Measurements from ENCODE around the gene FZD8.

The FZD8 gene

DNA sequence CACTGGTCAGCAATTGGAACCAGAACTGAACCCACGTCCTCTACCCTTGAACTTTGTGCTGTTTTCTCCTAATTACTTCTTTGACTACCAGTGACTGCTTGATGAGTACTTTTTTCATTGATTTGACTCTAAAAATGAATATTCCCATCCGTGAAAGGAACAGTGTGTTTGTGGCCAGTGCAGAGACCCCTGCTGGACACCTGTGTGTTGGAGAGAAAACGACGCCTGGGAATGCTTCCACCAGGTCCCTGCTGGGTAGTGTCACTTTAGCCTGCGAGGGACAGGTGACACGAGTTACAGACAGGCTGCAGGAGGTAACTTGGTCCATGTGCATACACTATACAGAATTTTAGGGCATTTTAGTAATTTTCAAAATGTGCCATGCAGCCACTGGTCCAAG, 43.7 kb downstream of the FZD8 start:
- no peak for DNase-seq

DNA sequence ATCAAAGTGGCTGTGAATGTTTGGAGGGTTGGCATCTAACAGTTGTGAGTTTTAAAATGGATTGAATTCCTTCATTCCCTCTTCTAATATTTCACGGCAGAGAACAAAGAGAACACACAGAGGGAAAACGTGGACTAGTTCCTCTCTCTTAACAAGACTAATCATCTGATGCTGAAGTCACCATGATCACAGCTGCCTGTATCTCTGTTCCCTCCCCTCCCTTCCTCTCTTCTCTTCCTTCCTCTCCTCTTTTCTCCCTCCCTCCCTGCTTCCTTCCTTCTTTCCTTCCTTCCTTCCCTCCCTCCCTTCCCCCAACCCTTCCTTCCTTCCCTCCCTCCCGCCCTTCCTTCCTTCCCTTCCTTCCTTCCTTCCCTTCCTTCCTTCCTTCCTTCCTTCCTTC, 47.0 kb downstream of the FZD8 start:
- DNase-seq, result no peak

DNA sequence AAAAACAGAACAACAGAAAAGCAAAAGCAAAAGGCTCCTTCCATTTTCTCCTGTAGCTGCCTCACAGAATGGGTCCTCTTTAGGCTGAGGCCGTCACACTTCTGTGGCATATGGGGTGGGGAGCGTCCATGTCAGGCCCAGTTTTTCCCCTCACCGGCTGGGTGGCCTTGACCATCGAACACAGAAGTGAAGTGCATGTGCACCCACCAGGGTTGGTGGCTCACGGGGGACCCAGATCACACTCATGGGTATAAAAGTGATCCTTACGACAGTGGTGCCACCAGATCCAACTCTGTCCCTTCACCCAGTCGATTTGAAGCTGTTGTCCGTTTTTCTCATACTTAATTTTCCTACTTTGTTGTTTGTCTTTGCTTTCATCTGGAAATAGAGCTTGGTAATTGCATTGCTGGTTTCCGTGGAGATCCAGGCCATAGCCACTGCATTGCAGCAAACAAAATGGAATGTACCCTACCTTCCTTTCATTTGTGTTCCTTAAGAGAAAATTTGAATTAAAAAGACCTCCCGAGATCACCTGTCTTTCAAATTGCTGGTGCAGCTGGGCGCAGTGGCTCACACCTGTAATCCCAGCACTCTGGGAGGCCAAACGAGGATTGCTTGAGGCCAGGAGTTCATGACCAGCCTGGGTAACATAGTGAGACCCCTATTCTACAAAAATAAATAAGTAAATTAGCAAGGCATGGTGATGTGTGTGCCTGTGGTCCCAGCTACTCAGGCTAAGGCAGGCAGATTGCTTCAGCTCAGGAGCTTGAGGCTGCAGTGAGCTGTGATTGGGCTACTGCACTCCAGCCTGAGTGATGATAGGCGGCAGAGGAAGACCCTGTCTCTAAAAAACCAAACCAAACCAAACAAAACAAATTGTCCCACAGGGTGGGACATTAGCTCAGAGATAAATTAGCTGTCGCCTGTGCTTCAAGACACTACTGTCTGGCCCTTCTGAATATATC, 47.7 kb downstream of the FZD8 start:
- no peak for DNase-seq

DNA sequence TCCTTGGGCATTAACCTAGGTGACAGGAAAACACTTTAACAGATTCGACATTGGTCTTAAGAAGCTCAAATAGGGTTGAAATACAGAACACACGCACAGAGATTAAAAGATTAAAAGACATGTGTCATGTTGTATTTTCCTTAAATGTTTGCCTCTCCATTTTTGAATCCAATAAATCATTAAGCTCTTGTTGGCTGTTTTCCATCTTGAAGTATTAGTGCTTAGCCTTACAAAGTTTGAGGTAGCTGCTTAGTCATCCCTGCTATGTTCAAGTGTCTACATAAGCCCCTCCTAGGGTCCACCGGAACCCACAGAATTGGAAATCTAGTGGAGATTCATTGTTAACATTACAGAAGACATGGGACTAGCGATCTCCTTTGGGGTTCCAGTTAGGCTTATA, 49.7 kb downstream of the FZD8 start:
- DNase-seq, result no peak

DNA sequence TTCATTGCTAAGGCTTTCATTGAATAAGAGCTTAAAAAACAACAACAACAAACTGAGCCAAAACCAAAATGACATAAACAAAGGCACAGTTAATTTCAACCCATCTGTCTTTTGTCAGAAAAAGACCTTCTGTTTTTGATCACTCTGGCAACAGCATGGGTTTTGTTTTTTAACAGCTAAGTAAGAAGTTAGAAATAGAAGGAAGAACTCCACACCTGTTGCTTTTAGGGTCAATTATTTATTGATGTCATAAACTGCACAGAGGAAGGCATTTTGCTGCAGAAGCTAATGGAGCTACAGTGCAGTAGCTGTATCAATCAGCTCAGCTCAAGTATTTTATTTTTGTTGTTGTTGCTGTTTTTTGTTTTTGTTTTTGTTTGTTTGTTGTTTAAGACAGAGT, 53.3 kb downstream of the FZD8 start:
- DNase-seq, result no peak
